GM13976 (cell line): ENCODE measurements around the gene PDSS1.
"Not testable (repeated sequence)": the region's sequence is repeated elsewhere in the genome, so short reads cannot be mapped to it uniquely, and the experiment has no call there.

Experiments used
- DNase-seq: peaks from one replicate; pipeline ENCODE4 v3.0.0; 2012; ENCODE audit warnings: low spot score
- CTCF ChIP-seq: IDR thresholded peaks from 2 replicates; pipeline ENCODE4 v1.5.1; 2012; ENCODE audit warnings: borderline replicate concordance, mild to moderate bottlenecking; ENCODE audit not compliant: insufficient read depth; ENCODE audit errors: extremely low read depth, missing control alignments, control extremely low read depth
- in situ Hi-C: fragments of 300-500 bp; cut with MboI; formaldehyde crosslinking; loops from one replicate; pipeline ENCODE4 v1.12.0; 2022; ENCODE audit warnings: low sequenced_read_pairs, mixed read lengths, inconsistent platforms; ENCODE audit not compliant: unreplicated experiment

The PDSS1 gene

GRCh38 chr10:26780106-26780792, 82.7 kb downstream of the PDSS1 start:
- no peak for TF ChIP-seq CTCF
- no peak for DNase-seq
- in situ Hi-C loops, result no loop called here

- DNase-seq, result no peak
- in situ Hi-C loops, result no loop called here
- TF ChIP-seq CTCF, result no peak
These were observed 83.5 kb downstream of the PDSS1 start for GRCh38 chr10:26780793-26781601.

- TF ChIP-seq CTCF, result no peak
- in situ Hi-C loops, result no loop called here
- DNase-seq, result no peak
These were observed 84.3 kb downstream of the PDSS1 start for GRCh38 chr10:26781797-26782196.

- in situ Hi-C loops, result no loop called here
- TF ChIP-seq CTCF, result no peak
- no peak for DNase-seq
These were observed 89.9 kb downstream of the PDSS1 start for GRCh38 chr10:26787362-26787761.

GRCh38 chr10:26789779-26790178, 92.3 kb downstream of the PDSS1 start:
- in situ Hi-C loops, DNase-seq: not testable (repeated sequence)

- DNase-seq, result no peak
- in situ Hi-C loops, result no loop called here
- TF ChIP-seq CTCF, result no peak
These were observed 92.9 kb downstream of the PDSS1 start for GRCh38 chr10:26790221-26790995.

- in situ Hi-C loops, result no loop called here
- TF ChIP-seq CTCF, result no peak
- DNase-seq, result no peak
These were observed 95.4 kb downstream of the PDSS1 start for GRCh38 chr10:26792758-26793495.
